Liver (tissue), 9 donors: ENCODE data around the gene GPR161. TPM values are rescaled to one million over a fixed set of nuclear protein-coding genes. Genes with fewer than 3 reads are reported as not detected.

Source experiments
- DNase-seq: peaks from one replicate; pipeline ENCODE4 v3.0.0-alpha.2; 2017; ENCODE audit warnings: low spot score
- H3K27ac ChIP-seq, 2 donors: one replicate each; pipeline ENCODE4 v1.7.0; 2013; ENCODE audit warnings: inconsistent platforms in 2 of 2, low read length in 2 of 2, control low read depth in 1 of 2, low read depth in 1 of 2, mild to moderate bottlenecking in 1 of 2
- H3K27me3 ChIP-seq, 4 donors: one replicate each; pipeline versions ENCODE4 v1.6.1 to v1.7.0; 2013; ENCODE audit warnings: low read length in 3 of 4, inconsistent platforms in 1 of 4, mild to moderate bottlenecking in 1 of 4, moderate library complexity in 1 of 4; ENCODE audit not compliant: control insufficient read depth in 4 of 4, insufficient read depth in 4 of 4
- H3K36me3 ChIP-seq, 4 donors: one replicate each; pipeline versions ENCODE4 v1.6.1 to v1.7.0; 2013; ENCODE audit warnings: low read length in 3 of 4, mild to moderate bottlenecking in 3 of 4, low read depth in 1 of 4, moderate library complexity in 1 of 4; ENCODE audit not compliant: control insufficient read depth in 4 of 4, insufficient read depth in 3 of 4
- H3K4me1 ChIP-seq, 4 donors: one replicate each; pipeline versions ENCODE4 v1.6.1 to v1.7.0; 2013; ENCODE audit warnings: low read length in 3 of 4, mild to moderate bottlenecking in 3 of 4, moderate library complexity in 1 of 4; ENCODE audit not compliant: control insufficient read depth in 4 of 4, insufficient read depth in 4 of 4
- H3K4me3 ChIP-seq, 3 donors: one replicate each; pipeline versions ENCODE4 v1.6.1 to v1.7.0; 2013; ENCODE audit warnings: low read length in 3 of 3, control low read depth in 1 of 3, low read depth in 1 of 3, mild to moderate bottlenecking in 1 of 3
- H3K9ac ChIP-seq, 2 donors: one replicate each; pipeline ENCODE4 v1.7.0; 2013; ENCODE audit warnings: low read length in 2 of 2, mild to moderate bottlenecking in 2 of 2, moderate library complexity in 2 of 2, control low read depth in 1 of 2, low read depth in 1 of 2
- H3K9me3 ChIP-seq, 4 donors: one replicate each; pipeline versions ENCODE4 v1.6.1 to v1.7.0; 2013; ENCODE audit warnings: low read length in 3 of 4; ENCODE audit not compliant: control insufficient read depth in 4 of 4
- ATF3 ChIP-seq: IDR thresholded peaks from 2 replicates; pipeline ENCODE4 v1.6.1; 2016; ENCODE audit warnings: antibody characterized with exemption
- FOXA1 ChIP-seq: IDR thresholded peaks from 2 replicates; pipeline ENCODE4 v1.6.1; 2016; ENCODE audit warnings: antibody characterized with exemption
- FOXA2 ChIP-seq: IDR thresholded peaks from 2 replicates; pipeline ENCODE4 v1.6.1; 2016; ENCODE audit warnings: antibody characterized with exemption
- GABPA ChIP-seq, 2 donors: IDR thresholded peaks in 1 of 2; conservative IDR thresholded peaks in 1 of 2; 2 replicates each; pipeline ENCODE4 v1.6.1; 2016; ENCODE audit warnings: antibody characterized with exemption in 2 of 2, mild to moderate bottlenecking in 1 of 2, moderate library complexity in 1 of 2
- HNF4A ChIP-seq, 2 donors: conservative IDR thresholded peaks; 2 replicates each; pipeline ENCODE4 v1.6.1; 2016; ENCODE audit warnings: antibody characterized with exemption in 2 of 2, mild to moderate bottlenecking in 2 of 2
- HNF4G ChIP-seq: IDR thresholded peaks from 2 replicates; pipeline ENCODE4 v1.6.1; 2016; ENCODE audit warnings: antibody characterized with exemption
- JUND ChIP-seq, 2 donors: IDR thresholded peaks; 2 replicates each; pipeline ENCODE4 v1.6.1; 2016; ENCODE audit warnings: antibody characterized with exemption in 2 of 2
- RAD21 ChIP-seq, 2 donors: IDR thresholded peaks; 2 replicates each; pipeline ENCODE4 v1.6.1; 2016; ENCODE audit warnings: antibody characterized with exemption in 2 of 2, mild to moderate bottlenecking in 2 of 2
- RXRA ChIP-seq, 2 donors: IDR thresholded peaks; 2 replicates each; pipeline ENCODE4 v1.6.1; 2017 to 2018; ENCODE audit warnings: antibody characterized with exemption in 2 of 2, mild to moderate bottlenecking in 1 of 2
- SP1 ChIP-seq: IDR thresholded peaks from 2 replicates; pipeline ENCODE4 v1.6.1; 2018; ENCODE audit warnings: antibody characterized with exemption, mild to moderate bottlenecking
- TAF1 ChIP-seq: conservative IDR thresholded peaks from 2 replicates; pipeline ENCODE4 v1.6.1; 2016; ENCODE audit warnings: antibody characterized with exemption, mild to moderate bottlenecking
- YY1 ChIP-seq: IDR thresholded peaks from 2 replicates; pipeline ENCODE4 v1.6.1; 2016; ENCODE audit warnings: antibody characterized with exemption, mild to moderate bottlenecking
- WGBS: extraction: QIAGEN DNeasy Blood & Tissue Kit; methylation state at CpG from one replicate; pipeline ENCODE4 v1.1.7; 2013; 5-methylcytosine and 5-hydroxymethylcytosine counted together
- polyA plus RNA-seq, 2 donors: library from polyadenylated mRNA; stranded (reverse) in 1 of 2; unstranded in 1 of 2; fragments of 200-250 nt in 1 of 2; fragments of >200 nt in 1 of 2; fragmentation: Nextera tagmentation in 1 of 2; extraction: Ambion mirVana in 1 of 2; gene quantifications; one replicate each; pipeline versions ENCODE4 v1.2.1 to v1.2.3, GENCODE V29; 2013 to 2015
- total RNA-seq, 2 donors: library from RNA; depleted of rRNA; stranded (reverse); fragments of >200 nt; gene quantifications; one replicate each; pipeline ENCODE4 v1.2.3, GENCODE V29; 2014
- TF ChIP-seq, protein P1 (sequence below): IDR thresholded peaks from 2 replicates; pipeline ENCODE4 v1.6.1; 2016; ENCODE audit warnings: antibody characterized with exemption
- TF ChIP-seq, protein P2 (sequence below): IDR thresholded peaks from 2 replicates; pipeline ENCODE4 v1.6.1; 2016; ENCODE audit warnings: antibody characterized with exemption
- donor health status: healthy.
- donor health status: healthy.
- donor health status: healthy.
- donor health status: healthy.
- donor health status: healthy.

Gene GPR161
- total and polyA plus RNA-seq, 4 donors, result 0.33 to 1.1 (median 0.73) TPM

GRCh38 chr1:168079761-168080160 is 57.0 kb downstream of the GPR161 start:
- Histone ChIP-seq H3K27me3 (no peaks in the 10 kb centered on the region), H3K27ac (no peak overlapping the region), H3K9ac (no peak overlapping the region), H3K4me3 (no peak overlapping the region), H3K4me1 (peaks cover 0 to 8% (median under 1%) of the 10 kb centered on the region in 4 donors), H3K9me3 (no peaks in the 10 kb centered on the region), H3K36me3 (peaks cover 6 to 31% (median 29%) of the 10 kb centered on the region in 4 donors)
- TF ChIP-seq HNF4A (conservative IDR thresholded peaks at IDR 0.05), result no peak
- no peak for DNase-seq

DNA sequence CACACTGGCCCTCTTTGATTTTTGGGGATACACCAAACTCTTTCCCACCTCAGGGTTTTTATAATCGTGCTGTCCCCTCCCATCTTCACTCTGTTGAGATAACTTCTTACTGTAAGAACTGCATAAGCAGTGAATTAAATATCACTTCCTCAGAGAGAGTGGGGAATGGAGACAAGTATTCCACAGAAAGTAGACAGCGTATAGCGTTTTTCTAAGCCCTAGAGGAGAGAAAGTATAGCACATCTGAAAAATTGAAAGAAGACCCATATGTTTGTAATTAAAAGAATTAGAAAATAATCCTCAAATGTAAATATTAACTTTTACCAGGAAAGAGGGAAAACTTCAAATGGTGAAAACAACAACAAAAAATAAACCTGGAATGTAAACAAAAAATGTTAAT is 67.3 kb downstream of the GPR161 start:
- Histone ChIP-seq H3K9me3 (no peaks in the 10 kb centered on the region), H3K27ac (no peak overlapping the region), H3K9ac (no peak overlapping the region), H3K36me3 (peaks cover 7 to 80% (median 62%) of the 10 kb centered on the region in 4 donors), H3K4me3 (no peak overlapping the region), H3K27me3 (no peaks in the 10 kb centered on the region), H3K4me1 (no peaks in the 10 kb centered on the region)
- no peak for DNase-seq
- 95% methylated on average over 3 of the region's 3 CpGs for WGBS
- TF ChIP-seq RXRA (IDR thresholded peaks at IDR 0.05), result no peak
- TF ChIP-seq FOXA2, result no peak
- TF ChIP-seq SP1, result no peak
- TF ChIP-seq RAD21 (IDR thresholded peaks at IDR 0.05), result no peak
- no peak for TF ChIP-seq FOXA1
- TF ChIP-seq, protein P1, sequence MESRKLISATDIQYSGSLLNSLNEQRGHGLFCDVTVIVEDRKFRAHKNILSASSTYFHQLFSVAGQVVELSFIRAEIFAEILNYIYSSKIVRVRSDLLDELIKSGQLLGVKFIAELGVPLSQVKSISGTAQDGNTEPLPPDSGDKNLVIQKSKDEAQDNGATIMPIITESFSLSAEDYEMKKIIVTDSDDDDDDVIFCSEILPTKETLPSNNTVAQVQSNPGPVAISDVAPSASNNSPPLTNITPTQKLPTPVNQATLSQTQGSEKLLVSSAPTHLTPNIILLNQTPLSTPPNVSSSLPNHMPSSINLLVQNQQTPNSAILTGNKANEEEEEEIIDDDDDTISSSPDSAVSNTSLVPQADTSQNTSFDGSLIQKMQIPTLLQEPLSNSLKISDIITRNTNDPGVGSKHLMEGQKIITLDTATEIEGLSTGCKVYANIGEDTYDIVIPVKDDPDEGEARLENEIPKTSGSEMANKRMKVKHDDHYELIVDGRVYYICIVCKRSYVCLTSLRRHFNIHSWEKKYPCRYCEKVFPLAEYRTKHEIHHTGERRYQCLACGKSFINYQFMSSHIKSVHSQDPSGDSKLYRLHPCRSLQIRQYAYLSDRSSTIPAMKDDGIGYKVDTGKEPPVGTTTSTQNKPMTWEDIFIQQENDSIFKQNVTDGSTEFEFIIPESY, result no peak
- TF ChIP-seq TAF1, result no peak
- no peak for TF ChIP-seq JUND (IDR thresholded peaks at IDR 0.05)
- no peak for TF ChIP-seq ATF3
- no peak for TF ChIP-seq YY1
- no peak for TF ChIP-seq GABPA (IDR thresholded peaks at IDR 0.05 in 1 of 2, conservative IDR thresholded peaks at IDR 0.05 in 1 of 2)

- WGBS, result 91% methylated on average over 3 of the region's 3 CpGs
- TF ChIP-seq HNF4G (no peak), HNF4A (conservative IDR thresholded peaks at IDR 0.05) (no peak), YY1 (no peak), TAF1 (no peak), FOXA2 (no peak), JUND (IDR thresholded peaks at IDR 0.05) (no peak)
- TF ChIP-seq, protein P2, sequence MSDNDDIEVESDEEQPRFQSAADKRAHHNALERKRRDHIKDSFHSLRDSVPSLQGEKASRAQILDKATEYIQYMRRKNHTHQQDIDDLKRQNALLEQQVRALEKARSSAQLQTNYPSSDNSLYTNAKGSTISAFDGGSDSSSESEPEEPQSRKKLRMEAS, result no peak
- no peak overlapping the region for H3K4me3 ChIP-seq
- H3K9ac ChIP-seq, result no peak overlapping the region
- DNase-seq, result no peak
- H3K36me3 ChIP-seq, result peaks cover 5 to 59% (median 45%) of the 10 kb centered on the region in 4 donors
- H3K4me1 ChIP-seq, result no peaks in the 10 kb centered on the region
- no peaks in the 10 kb centered on the region for H3K27me3 ChIP-seq
- H3K9me3 ChIP-seq, result no peaks in the 10 kb centered on the region
- H3K27ac ChIP-seq, result no peak overlapping the region
These were observed 71.2 kb downstream of the GPR161 start for GRCh38 chr1:168065506-168065905.
